Measurements from ENCODE around the gene TNFAIP8L1.

The TNFAIP8L1 gene

DNA sequence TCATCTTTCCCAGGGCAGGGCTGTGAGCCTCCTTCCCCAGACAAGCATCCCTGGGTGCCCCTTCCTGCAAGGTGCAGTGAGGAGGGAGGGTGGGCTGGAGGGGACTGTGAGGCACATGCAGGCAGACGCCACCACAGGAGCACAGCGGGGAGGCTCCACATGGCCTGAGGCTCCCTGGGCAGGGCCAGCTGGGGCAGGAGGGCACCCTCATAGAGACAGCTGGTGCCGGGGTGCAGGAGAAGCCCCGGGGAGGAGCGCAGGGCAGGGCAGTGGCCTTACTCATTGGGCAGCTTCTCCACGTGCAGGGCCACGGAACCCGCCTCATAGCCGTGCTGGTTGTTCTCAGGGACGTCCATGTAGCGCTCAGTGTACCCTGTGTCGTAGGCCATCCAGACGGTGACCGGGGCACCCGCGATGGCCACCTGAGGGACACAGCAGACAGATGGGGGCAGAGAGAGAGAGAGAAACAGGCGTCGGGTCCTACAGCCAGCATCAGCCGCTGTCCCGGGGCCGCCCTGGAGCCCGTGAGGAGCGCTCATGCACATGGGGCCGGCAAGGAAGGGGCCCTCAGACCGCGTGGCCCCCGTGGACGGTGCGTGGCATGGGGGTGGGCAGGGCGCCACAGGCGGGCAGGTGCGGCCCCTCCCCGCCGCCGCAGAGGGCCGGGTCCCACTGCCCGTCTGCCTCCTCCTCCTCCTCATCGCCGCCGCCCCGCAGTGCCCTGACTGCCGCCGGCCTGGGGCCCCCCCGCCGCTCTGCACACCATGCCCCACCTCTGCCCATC is 43.3 kb downstream of the TNFAIP8L1 start:
- DNase-seq = no peak

DNA sequence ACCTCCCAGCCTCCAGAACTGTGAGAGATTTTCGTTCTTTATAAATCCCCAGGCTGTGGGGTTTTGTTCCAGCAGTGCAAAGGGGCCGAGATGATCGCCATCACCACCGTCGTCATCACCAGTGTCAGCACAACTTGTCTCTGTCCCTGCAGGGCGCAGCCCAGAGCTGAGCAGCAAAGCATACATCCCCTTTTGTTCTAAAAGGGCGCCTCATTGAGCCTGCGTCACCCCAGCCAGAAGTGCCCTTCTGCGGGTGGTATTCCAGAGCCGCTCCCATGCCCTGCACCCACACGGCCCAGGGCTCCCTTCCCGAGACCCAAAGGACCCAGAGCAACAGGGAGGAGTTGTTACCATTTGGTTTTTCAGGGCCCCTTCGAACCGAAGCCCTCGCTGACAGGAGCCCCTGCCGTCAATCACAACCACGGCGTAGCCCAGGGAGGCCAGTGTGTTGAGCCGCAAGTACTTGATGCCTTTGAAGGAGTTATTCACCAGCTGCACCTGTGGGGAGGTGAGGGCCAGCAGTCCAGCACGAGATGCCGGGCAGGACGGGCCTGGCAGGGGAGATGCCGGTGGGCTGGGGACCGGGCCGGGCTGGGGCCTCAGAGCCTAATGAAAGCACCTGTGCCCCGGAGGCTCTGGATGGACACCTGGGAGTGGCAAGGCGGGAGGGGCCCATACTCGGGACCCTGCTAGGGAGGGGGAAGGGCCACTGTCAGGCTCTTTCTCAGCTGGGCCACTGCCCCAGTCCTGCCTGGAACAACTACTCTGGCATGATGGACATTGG is 45.2 kb downstream of the TNFAIP8L1 start:
- no peak for DNase-seq

DNA sequence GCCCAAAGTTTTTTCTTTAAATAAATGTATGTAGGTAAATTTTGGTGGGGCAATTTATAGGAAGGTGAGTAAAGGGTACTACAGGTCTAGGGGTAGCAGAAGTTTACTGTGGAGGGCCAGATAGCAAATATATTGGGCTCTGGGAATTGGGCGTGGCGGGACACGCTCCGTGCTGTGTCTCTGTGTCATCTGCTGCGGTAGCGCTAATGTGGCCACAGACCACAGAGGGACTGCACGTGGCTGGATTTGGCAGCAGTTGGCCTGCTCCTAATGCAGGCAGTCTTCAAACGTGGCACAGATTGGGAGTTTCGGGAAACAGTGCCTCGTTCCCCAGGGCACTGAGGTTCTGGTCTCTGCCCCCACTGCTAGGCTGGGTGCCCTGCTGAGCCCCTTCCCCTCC is 47.4 kb downstream of the TNFAIP8L1 start:
- no peak for DNase-seq

DNA sequence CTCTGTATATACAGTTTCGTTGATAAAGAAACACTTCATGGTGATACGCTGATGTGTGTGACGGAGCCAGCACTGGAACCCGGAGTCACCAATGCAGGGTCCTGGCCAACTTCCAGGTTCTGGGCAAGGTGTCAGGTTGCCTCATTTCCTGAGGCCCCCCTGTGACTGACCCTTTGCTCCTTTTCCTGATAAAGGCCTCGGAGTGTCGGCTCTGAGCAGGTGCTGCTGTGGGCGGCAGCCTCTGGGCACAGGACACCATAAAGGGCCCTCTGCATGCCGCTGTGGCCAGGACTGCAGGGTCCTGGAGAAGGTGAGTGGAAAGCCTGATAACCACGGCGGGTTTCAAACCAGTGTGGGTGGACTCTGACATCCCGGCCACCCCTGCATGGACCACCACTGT is 48.1 kb downstream of the TNFAIP8L1 start:
- no peak for DNase-seq

DNA sequence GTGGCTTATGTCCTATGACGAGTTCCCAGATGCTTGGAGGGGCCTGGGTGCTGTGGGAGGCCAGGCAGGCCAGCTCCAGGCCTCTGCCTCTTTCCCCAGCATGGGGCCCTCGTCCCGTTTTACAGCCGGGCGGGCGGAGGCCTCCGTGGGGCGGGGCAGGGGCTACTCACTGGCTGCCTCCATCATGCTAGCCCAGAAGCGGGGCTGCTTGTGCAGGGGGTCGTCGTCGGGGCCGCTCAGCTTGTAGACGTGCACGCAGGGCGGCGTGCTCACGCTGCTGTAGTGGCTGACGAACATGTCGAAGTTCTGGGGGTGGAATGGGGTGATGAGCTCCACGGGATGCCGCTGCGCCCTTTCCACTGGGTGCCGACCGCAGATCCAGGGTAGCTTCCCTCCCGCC is 49.3 kb downstream of the TNFAIP8L1 start:
- no peak for DNase-seq

DNA sequence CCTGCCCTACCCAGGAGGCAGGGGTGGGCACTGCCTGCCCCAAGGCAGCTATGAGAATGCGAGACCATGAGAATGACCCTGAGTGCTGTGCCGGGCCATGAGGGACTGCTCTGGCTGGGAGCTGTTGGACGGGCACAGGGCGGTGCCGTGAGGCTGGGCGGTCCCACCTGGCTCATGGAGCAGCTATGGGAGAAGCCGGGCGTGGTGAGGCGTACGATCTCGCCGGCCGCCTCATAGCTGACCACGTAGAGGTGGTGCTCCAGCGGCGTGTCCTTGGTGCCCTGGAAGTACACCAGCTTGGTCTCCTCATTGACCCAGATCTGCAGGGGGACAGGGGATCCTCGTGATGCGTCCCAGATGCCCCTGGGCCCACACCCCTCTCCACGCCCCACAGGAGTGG is 50.1 kb downstream of the TNFAIP8L1 start:
- DNase-seq = no peak

DNA sequence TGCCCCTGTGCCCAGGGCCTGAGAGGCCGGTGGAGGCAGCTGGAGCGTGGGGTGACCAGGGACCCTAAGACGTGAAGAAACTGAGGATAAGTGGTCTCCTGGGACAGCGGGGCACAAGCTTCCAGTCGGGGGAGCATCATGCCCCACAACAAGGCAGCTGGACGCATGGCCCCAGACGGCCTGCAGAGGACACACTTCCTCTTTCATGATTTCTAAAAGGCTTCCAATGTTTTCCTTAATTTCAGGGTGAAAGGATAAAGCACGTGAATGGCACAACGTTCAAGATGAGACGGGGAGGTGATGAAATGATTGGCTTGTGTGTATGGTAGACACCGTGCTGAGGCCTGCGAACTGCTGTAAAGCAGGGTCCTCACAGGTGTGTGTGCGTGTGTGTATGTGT is 51.0 kb downstream of the TNFAIP8L1 start:
- DNase-seq = no peak

DNA sequence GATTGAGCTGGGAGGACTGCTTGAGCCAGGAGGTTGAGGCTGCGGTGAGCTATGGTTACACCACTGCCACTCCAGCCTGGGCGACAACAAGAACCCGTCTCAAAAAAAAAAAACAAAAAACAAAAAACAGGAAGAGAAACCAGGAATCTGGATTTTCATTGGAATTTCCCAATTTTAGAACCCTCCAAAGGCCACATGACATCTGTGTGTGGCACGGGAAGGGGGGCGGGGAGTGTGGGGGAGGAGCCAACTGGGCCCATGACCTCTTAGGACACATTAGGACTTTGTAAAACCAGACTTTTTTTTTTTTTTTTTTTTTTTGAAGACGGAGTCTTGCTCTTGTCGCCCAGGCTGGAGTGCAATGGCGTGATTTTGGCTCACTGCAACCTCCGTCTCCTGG is 52.1 kb downstream of the TNFAIP8L1 start:
- DNase-seq = no peak

DNA sequence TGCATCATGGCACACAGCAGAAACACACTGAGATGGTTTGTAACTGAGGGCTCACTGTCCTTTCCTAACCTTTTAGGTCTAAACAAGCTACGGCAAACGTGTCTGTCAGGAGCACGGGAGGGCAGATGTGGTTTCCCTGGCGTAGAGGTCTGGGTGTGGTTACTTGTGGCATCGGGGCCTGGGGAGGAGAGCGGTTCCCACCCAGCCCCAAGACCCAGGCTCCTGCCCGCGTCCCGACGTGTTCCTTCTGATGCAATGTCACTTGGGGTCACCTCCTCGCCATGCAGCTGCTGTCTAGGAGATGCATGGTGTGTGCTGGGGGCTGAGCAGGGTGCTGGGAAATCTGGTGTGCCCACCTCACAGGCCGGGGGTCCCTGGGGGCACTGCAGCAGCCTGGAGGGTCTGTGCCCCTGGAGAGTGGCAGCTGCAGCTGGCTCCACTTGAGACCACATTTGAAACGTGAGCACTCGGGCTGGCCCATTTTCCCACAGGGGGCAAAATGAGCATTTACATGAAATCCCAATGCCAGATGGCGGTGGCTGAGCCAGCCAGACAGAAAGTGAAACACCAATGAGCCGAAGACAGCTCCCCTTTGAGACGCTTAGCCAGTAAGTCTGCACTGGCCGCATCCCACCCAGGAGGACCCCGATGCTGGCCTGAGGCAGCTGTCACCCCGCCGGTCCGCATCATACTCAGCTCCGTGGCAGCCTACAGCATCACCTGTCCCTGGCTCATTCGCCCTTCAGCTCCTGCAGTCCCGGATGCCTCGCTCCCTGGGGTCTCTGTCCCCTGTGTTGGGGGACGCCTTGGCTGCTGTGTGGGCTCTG is 53.1 kb downstream of the TNFAIP8L1 start:
- no peak for DNase-seq

DNA sequence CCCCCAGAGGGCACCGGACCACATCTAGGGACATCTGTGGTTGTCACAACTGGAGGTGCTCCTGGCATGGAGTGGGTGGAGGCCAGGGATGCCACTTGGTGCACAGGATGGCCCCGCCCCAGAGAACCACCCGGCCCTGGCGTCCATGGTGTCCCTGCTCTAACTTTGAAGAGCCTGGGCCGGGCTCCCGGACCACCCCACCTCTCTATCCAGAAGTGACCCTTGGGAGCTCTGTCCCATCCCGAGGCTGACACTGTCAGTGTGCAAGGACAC is 53.7 kb downstream of the TNFAIP8L1 start:
- DNase-seq = no peak

DNA sequence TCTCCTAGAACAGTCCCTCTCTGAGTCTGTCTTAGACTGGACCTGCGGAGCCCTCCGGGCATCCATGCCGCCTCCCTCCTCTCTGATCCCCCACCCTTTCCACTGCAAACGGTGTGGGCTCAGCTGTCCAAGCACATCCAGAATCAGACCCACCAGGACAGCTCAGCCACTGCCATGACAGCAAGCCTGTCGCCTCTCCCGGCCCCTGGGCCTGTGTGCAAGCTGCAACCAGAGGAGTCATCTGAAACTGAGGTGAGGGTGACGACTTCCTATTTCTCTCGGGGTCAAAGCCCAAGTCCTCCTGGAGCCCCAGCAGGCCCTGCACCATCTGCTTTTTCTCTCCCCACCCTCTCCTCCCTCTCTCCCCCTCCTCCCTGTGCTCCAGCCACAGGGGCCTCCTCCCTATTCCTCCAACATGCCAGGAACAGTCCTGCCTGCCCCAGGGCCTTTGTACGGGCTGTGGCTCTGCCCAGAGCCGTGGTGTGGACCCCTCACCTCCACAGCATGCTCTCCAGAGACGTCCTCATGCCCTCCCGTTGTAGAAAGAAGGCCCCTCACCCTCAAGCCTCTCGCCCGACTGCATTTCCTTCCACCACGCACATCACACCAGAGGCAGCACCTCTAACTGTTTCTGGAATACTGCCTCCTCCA is 54.3 kb downstream of the TNFAIP8L1 start:
- no peak for DNase-seq

DNA sequence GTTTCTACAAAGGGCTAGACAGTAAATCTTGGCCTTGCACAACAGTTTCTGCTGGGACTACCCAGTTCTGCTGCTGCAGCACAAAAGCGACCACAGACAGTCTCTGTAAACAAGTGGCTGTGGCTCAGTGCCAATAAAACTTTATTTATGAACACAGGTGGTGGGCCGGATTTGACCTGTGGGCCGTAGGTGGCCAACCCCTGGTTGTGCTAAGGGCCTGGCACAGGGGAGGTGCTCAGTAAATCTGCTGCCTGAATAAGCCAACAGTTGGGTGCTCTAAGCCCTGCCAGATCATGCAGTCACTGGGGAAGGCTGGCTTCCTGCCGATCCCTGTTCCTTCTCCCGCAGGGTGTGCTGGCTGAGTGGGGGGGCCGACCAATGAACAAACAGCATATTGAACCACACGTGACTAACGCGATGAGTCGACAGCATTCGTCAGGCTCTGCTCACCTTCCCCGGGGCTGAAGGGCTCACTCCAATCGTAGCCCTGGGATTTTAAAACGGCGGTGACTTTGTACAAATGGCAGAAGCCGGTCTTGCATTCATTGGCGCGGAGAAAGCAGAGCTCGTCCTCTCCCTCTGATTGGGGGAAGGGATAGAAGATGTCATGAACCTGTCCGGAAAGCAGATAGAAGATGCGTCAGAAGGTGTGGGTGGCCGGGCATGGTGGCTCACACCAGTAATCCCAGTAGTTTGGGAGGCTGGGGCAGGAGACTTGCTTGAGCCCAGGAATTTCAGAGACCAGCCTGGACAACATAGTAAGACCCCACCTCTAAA is 55.1 kb downstream of the TNFAIP8L1 start:
- DNase-seq = no peak

DNA sequence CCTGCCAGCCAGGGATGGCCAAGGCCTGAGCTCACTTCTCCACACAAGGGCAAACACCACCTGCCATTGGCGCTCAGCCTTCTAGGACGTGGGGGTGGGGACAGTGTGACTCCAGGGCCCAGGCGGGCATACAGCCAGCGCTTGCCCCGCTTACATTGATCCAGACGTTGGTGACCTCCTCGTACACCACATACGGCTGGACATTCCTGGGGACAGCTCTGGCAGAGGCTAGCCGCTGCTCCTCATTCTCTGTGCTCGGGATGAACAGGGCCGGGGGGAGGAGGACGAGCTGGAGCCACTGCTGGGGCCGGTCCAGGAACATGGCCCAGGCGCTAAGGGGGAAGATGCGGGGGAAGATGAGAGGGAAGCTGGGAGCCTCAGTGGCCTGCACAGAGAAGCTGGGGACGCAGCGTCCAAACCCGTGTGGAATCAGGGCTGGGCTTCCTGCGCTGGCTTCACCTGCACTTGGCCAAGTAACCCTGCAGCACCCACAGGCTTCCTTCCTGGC is 56.0 kb downstream of the TNFAIP8L1 start:
- no peak for DNase-seq

DNA sequence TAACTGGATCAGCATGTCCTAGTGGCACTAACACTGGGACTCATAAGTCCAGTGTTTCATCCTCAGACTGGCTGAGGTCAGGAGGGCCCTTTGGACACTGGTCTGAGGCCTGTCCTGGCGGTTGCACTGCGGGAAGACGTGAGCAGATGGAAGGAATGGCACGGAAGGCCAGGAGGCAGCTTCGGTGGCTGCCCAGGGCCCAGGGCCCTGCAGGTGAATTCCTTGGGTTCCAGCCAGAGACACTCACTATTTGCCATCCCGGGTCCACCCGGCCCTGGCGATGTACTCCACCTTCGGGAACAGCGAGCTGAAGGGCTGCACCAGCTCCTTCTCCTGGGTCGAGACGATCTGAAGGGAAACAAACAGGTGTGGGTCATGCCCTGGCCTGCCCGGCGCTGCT is 58.0 kb downstream of the TNFAIP8L1 start:
- no peak for DNase-seq

DNA sequence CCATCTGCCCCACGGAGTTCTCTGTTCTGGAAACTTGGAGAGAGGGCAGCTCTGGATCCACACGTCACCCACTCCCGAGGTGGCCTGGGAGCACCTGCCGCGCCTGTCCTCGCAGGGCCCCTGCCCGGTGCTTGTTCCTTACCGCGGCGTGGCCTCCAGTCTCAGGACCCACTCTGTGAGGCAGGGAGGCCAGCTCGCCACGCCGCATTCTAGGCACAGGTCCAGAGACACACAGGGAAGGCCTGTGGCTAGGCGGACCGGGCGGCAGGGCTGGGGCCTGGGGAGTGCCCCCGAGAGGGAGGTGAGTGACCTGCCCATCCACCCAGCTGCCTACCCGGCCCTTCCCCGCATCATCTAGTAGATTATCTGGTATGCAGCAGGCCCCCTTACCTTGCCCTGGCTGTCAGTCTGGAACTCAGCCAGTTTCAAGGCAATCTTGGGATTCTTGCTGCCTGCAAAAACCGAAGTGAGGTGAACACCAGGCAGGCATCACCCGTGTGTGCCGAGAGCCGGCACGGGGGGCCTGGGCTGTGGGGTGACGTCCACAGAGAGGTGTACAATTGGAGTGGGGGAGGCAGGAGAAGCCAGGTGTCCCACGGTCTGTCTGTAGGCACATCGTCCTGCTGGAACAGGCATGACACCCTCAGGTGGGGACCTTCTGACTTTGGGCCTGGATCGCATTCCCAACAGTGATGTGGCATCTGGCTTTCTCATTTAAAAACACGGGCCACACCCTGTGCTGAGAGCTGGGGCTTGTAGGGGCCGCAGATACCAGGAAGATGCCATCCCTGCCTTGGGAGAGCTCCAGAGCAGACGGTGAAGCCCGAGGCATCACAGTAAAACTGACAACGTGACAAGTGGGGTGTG is 60.7 kb downstream of the TNFAIP8L1 start:
- no peak for DNase-seq

DNA sequence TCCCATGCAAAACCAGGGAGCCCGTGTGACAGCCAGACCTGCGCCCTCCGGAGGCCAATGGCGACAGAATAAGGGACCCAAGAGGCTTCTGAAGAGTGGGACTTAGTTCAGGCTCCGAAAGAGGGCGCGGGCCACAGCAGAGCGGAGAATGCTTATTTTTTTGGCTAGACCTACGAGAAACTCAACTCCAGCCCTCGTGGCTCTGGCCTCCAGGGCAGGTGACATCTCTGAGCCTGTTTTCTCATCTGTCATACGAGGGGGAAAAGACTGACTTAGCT is 61.3 kb downstream of the TNFAIP8L1 start:
- no peak for DNase-seq

DNA sequence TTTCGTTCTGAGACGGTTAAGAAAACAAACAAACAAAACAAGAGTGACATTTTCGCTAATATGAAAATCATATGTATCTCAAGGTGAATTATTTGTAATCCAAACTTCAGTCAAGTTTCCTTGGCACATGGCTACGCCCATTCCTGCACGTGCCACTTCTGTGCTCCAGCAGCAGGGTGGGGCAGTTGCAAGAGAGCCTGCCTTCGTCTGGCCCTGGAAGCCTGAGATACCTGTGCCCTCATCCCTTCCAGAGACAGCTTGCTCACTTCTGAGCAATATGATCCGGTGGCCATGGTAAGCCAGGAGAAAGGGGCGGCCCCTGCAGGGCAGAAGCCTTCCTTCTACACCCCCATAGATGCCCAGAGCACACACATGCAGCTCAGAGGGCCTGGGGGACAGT is 62.2 kb downstream of the TNFAIP8L1 start:
- no peak for DNase-seq

DNA sequence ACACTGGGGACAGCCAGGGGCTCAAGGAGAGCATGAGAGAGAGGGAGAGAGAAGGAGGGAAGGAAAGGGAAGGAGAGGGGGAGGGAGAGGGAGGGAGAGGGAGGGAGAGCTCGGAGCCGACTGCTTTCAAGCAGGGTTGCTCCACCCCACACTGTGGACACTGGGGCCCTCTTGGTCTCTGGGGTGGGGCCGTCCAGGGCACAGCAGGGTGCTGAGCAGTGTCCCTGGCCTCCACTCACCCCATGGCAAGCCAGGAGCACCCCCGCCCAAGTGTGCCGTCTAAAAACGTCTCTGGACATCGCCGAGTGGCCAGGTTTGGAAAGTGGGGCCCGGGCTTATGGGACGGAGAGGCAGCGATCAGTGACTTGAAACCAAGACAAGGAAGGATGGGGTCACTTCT is 63.4 kb downstream of the TNFAIP8L1 start:
- no peak for DNase-seq

DNA sequence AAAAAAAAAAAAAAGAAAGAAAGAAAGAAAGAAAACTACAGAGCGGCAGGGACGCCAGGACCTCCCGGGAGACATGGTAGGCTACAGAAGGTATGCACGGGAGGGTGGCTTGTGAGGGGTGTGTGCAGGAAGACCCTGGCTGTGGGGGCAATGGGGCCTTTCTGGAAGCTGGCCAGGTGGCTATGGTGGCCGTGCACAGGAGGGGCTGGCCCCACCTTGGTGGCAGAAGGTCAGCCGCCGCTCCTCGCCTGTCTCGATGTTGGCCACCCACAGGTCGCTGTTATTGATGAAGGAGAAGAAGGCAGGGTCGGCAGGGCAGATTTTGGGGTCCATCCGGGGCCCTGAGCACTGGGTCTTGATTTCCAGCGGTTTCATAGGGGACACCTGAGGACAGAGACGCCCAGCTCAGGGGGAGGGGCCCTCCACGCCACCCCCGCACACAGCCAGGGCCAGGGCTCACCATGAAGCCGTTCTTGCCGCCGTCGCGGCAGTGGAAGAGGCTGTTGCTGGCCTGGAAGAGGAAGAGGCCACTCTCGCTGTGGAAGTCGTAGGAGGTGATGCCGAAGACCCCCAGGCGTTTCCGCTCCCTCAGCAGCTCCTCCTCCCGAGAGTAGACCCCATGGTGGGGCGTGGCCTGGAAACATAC is 64.5 kb downstream of the TNFAIP8L1 start:
- no peak for DNase-seq

DNA sequence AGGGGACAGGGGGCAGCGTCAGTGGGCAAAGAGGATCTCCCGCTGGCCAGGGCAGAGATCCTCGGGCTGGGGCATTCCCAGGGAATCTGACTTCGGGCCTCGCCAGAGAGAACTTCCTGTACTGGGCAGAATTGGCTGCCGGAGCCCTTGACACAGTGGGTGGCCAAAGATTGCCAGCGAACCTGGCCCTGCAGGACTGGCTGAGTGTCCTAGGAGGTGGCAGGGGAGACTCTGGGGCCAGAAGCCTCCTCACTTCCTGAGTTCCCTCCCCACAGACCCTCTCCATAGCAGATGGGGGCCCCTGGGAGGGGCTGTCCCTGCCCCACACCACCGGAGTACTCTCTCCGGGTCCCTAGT is 65.0 kb downstream of the TNFAIP8L1 start:
- no peak for DNase-seq

Measured in NK-92 treated with Interleukin-12 subunit alpha and Interleukin-12 subunit beta, amount 100 ng/mL, for 24 hours (cell line).